Caco-2 (cell line): Measurements from ENCODE around the gene PLPPR3. TPM values are rescaled to one million over a fixed set of nuclear protein-coding genes. Genes with fewer than 3 reads are reported as not detected.

Experiments
- BruUV-seq: library from RNA; stranded (reverse); fragments of 400-500 nt; replicated peaks from 2 replicates; lab custom pipeline; 2021; lab: Mats Ljungman, UMichigan
- CTCF ChIA-PET: fragments of 300-600 bp; sonication (Branson Sonifier 250); formaldehyde crosslinking; loops from one replicate; lab custom pipeline; 2022; ENCODE audit warnings: antibody characterized with exemption; lab: Charles Lee
- POLR2A ChIA-PET: fragments of 300-600 bp; sonication (Branson Sonifier 250); formaldehyde crosslinking; loops from one replicate; lab custom pipeline; 2022; ENCODE audit warnings: antibody characterized with exemption; lab: Charles Lee
- DNase-seq, 2 experiments: peaks; one replicate each; pipeline versions ENCODE4 v3.0.0 to v3.0.0-alpha.2; 2020 to 2022
- H3K27me3 ChIP-seq: replicated peaks from 2 replicates; pipeline ENCODE4 v1.6.0; 2011; ENCODE audit warnings: low read length; ENCODE audit not compliant: control insufficient read depth, insufficient read depth
- H3K36me3 ChIP-seq: 2 replicates; pipeline ENCODE4 v1.5.1; 2011; ENCODE audit warnings: low read length; ENCODE audit not compliant: control insufficient read depth, insufficient read depth
- H3K4me1 ChIP-seq: fragments of 250-450 bp; sonication (Bioruptor Pico); 2 replicates; pipeline ENCODE4 v1.5.1; 2020; ENCODE audit warnings: mild to moderate bottlenecking
- H3K4me3 ChIP-seq: 2 replicates; pipeline ENCODE4 v1.5.1; 2011; ENCODE audit warnings: low read depth, mild to moderate bottlenecking, control low read depth, low read length
- H3K9me3 ChIP-seq: fragments of 250-450 bp; sonication (Bioruptor Pico); 2 replicates; pipeline ENCODE4 v1.5.1; 2020; ENCODE audit warnings: mild to moderate bottlenecking, moderate library complexity
- H3K27ac Mint-ChIP-seq: one replicate; pipeline ENCODE4 v1.8.0; 2022; ENCODE audit warnings: mixed read lengths; ENCODE audit not compliant: unreplicated experiment
- H3K27me3 Mint-ChIP-seq: one replicate; pipeline ENCODE4 v1.8.0; 2022; ENCODE audit warnings: mixed read lengths; ENCODE audit not compliant: insufficient read depth, unreplicated experiment
- H3K36me3 Mint-ChIP-seq: one replicate; pipeline ENCODE4 v1.8.0; 2022; ENCODE audit warnings: mild to moderate bottlenecking, mixed read lengths; ENCODE audit not compliant: insufficient read depth, unreplicated experiment
- H3K4me1 Mint-ChIP-seq: one replicate; pipeline ENCODE4 v1.8.0; 2022; ENCODE audit warnings: low read depth, mixed read lengths; ENCODE audit not compliant: unreplicated experiment
- H3K4me3 Mint-ChIP-seq: one replicate; pipeline ENCODE4 v1.8.0; 2022; ENCODE audit warnings: mild to moderate bottlenecking, moderate library complexity, mixed read lengths; ENCODE audit not compliant: unreplicated experiment
- H3K9me3 Mint-ChIP-seq: one replicate; pipeline ENCODE4 v1.8.0; 2022; ENCODE audit warnings: mixed read lengths; ENCODE audit not compliant: unreplicated experiment
- CTCF ChIP-seq, 2 experiments: fragments of 200-600 bp in 1 of 2; IDR thresholded peaks; 1 replicate in 1 of 2; 2 replicates in 1 of 2; pipeline versions ENCODE4 v1.5.1 to v1.8.0; 2011 to 2022; ENCODE audit warnings: antibody characterized with exemption in 1 of 2, control low read depth in 1 of 2, inconsistent platforms in 1 of 2, low read depth in 1 of 2, low read length in 1 of 2, mild to moderate bottlenecking in 1 of 2, moderate library complexity in 1 of 2; ENCODE audit not compliant: insufficient read depth in 1 of 2, severe bottlenecking in 1 of 2, unreplicated experiment in 1 of 2
- intact Hi-C: fragments of 100-400 bp; cut with micrococcal nuclease; formaldehyde crosslinking; loops from one replicate; pipeline ENCODE4 v1.10.0; 2022; ENCODE audit not compliant: unreplicated experiment
- total RNA-seq: library from RNA; stranded (reverse); gene quantifications from 2 replicates; pipeline ENCODE4 v1.2.3, GENCODE V29; 2022

PLPPR3 gene
- total RNA-seq, 1 experiment from 2014 or later: 7.1 TPM

- Mint-ChIP-seq H3K4me1 (no peaks in the 10 kb centered on the region), H3K36me3 (peaks cover 63% of the 10 kb centered on the region), H3K27ac (peak overlapping the region; percentile 59), H3K4me3 (no peak overlapping the region), H3K27me3 (no peaks in the 10 kb centered on the region), H3K9me3 (no peaks in the 10 kb centered on the region)
- peak; percentile 41 to 61 for DNase-seq
- BruUV-seq: no TSS peak
- Histone ChIP-seq H3K36me3 (peaks cover 2% of the 10 kb centered on the region; the same call in 1 of the 2 replicates), H3K9me3 (no peaks in the 10 kb centered on the region), H3K4me3 (no peak overlapping the region), H3K4me1 (0 out of 2 replicates have a peak, but pooled peaks cover 4% of the 10 kb centered on the region), H3K27me3 (no peaks in the 10 kb centered on the region)
- intact Hi-C loops: loop anchor here (10.0 kb wide), 1 partner anchor 88 kb away; no protein-coding TSS in a partner anchor
- CTCF ChIA-PET: no interaction called here
- no peak for TF ChIP-seq CTCF (IDR thresholded peaks at IDR 0.05; ENCODE audit: insufficient read depth in 1 of 2, low read depth in 1 of 2, low read length in 1 of 2, severe bottlenecking in 1 of 2, unreplicated experiment in 1 of 2)
- POLR2A ChIA-PET: interaction anchor here (0.6 kb wide), 1 partner anchor 110 kb away, joined by 3 read pairs; no protein-coding TSS in a partner anchor
These were observed 41.0 kb upstream of the PLPPR3 start for GRCh38 chr19:862581-863314.

DNA sequence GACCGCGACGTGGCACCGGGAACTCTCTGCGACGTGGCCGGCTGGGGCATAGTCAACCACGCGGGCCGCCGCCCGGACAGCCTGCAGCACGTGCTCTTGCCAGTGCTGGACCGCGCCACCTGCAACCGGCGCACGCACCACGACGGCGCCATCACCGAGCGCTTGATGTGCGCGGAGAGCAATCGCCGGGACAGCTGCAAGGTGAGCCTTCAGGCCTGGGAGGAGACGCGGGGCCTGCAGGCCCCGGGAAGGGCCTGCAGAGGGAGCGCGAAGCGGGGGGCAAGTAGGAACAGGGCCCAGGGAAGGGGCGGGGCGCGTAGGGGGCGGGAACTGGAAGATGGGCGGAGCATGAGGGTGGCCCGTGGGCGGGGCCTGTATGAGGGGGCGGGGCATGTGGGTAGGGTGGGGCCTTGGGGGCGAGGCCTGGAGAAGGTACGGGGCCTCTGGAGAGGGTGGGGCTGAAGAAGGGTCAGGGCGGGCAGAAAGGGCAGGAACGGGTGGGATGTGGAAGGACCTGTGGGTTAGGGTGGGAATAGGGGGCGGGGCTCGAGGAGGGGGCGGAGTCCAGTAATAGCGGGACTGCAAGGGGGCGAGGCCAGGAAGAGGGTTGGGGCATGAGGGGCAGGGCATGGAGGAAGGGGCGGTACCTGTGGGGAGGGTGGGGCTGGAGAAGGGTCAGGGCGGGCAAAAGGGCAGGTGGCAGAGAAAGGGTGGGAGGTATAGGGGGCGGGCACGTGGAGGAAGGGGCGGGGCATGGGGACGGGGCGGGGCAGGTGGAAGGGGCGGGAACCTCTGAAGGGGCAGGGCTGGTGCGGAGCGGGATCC lies 40.2 kb upstream of the PLPPR3 start:
- Histone ChIP-seq H3K4me1 (0 out of 2 replicates have a peak, but pooled peaks cover 4% of the 10 kb centered on the region), H3K36me3 (no peaks in the 10 kb centered on the region), H3K9me3 (no peaks in the 10 kb centered on the region), H3K4me3 (no peak overlapping the region), H3K27me3 (no peaks in the 10 kb centered on the region)
- Mint-ChIP-seq H3K27me3 (no peaks in the 10 kb centered on the region), H3K36me3 (peaks cover 56% of the 10 kb centered on the region), H3K4me1 (no peaks in the 10 kb centered on the region), H3K4me3 (no peak overlapping the region), H3K9me3 (no peaks in the 10 kb centered on the region), H3K27ac (no peak overlapping the region)
- TF ChIP-seq CTCF (IDR thresholded peaks at IDR 0.05; ENCODE audit: insufficient read depth in 1 of 2, low read depth in 1 of 2, low read length in 1 of 2, severe bottlenecking in 1 of 2, unreplicated experiment in 1 of 2): no peak
- ChIA-PET CTCF (interaction anchor here (0.6 kb wide), 2 partner anchors 122 to 141 kb away, joined by 7 to 8 read pairs; no protein-coding TSS in a partner anchor), POLR2A (no interaction called here)
- BruUV-seq: no TSS peak
- peak; percentile 33 to 66 for DNase-seq
- intact Hi-C loops: loop anchor here (10.0 kb wide), 1 partner anchor 87 kb away; no protein-coding TSS in a partner anchor

DNA sequence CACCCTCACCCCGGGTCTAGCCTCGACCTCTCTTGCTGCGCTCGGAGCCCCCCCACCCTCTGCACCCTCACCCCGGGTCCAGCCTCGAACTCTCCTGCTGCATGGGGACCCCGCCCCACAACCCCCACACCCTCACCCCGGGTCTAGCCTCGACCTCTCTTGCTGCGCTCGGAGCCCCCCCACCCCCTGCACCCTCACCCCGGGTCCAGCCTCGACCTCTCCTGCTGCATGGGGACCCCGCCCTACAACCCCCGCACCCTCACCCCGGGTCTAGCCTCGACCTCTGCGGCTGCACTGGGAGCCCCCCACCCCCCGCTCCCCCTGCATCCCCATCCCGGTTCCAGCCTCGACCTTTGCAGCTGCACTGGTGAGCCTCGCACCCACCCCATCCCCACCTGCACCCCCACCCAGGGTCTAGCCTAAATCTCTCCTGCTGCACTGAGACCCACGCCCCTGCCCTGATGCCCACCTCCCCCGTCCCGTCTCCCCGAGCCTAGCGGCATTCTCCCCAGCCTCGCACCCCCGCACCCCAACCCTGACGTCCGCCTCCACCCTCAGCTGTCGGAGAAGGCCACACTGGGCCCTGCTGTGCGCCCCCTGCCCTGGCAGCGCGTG lies 39.5 kb upstream of the PLPPR3 start:
- Mint-ChIP-seq H3K4me1 (no peaks in the 10 kb centered on the region), H3K27me3 (no peaks in the 10 kb centered on the region), H3K27ac (no peak overlapping the region), H3K4me3 (no peak overlapping the region), H3K9me3 (no peaks in the 10 kb centered on the region), H3K36me3 (peaks cover 53% of the 10 kb centered on the region)
- H3K9me3 ChIP-seq: no peaks in the 10 kb centered on the region
- no peak for DNase-seq
- no peaks in the 10 kb centered on the region for H3K27me3 ChIP-seq
- intact Hi-C loops: loop anchor here (10.0 kb wide), 1 partner anchor 86 kb away; no protein-coding TSS in a partner anchor
- POLR2A ChIA-PET: no interaction called here
- TF ChIP-seq CTCF (IDR thresholded peaks at IDR 0.05; ENCODE audit: insufficient read depth in 1 of 2, low read depth in 1 of 2, low read length in 1 of 2, severe bottlenecking in 1 of 2, unreplicated experiment in 1 of 2): no peak
- H3K4me1 ChIP-seq: 0 out of 2 replicates have a peak, but pooled peaks cover 4% of the 10 kb centered on the region
- H3K36me3 ChIP-seq: no peaks in the 10 kb centered on the region
- no TSS peak for BruUV-seq
- H3K4me3 ChIP-seq: peak overlapping the region; percentile 35
- CTCF ChIA-PET: interaction anchor here (0.6 kb wide), 2 partner anchors 123 to 141 kb away, joined by 7 to 8 read pairs; no protein-coding TSS in a partner anchor
